Right ventricle myocardium inferior (tissue), 1 donor: Measurements from ENCODE around the gene FNDC3B. TPM values are rescaled to one million over a fixed set of nuclear protein-coding genes. Genes with fewer than 3 reads are reported as not detected.
A peak's percentile ranks its signal among the peaks of the same experiment; 100 is the strongest.
"Not testable (repeated sequence)": the region's sequence is repeated elsewhere in the genome, so short reads cannot be mapped to it uniquely, and the experiment has no call there.

ENCODE experiments used
- ATAC-seq: fragments of 200-7000 bp; cut with Tn5 transposase; one replicate; pipeline ENCODE4 v1.9.1; 2020; ENCODE audit warnings: mild to moderate bottlenecking, moderate library complexity
- DNase-seq: peaks from one replicate; pipeline ENCODE4 v3.0.0; 2021; ENCODE audit errors: missing footprints
- intact Hi-C: fragments of 100-400 bp; cut with DNase I; formaldehyde crosslinking; loops from one replicate; pipeline ENCODE4 v1.11.0; 2022
- total RNA-seq: library from RNA; stranded (reverse); fragmentation: NEBNext Ultra II Directional; extraction: Animal tissue kit (Norgen Biotek cat#: 25700); gene quantifications from one replicate; pipeline ENCODE4 v1.2.1, GENCODE V29; 2021
- donor health status: DM: no; HTN: yes; CAD: no; lungs with severe emphysema.

The FNDC3B gene
- total RNA-seq, 1 donor from 2014 or later: 57.8 TPM

DNA sequence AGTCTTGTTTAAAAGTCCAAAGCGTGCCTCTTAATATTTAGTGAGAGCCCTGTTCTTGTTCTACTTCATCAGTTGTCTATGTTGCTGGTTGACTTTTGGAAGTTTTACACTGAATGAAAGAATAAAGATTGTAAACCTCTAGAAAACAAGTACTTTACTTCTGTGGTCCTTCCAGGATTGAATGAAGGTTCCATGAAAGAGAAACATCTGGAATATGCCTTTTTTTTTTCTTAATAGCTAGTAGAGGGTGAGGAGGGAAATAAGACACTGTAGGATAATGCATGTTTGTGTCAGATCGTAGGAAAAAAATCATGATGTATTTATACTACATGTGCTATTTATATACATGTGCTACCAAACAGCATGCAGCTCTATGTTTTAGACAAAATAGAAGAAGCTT lies 205.9 kb downstream of the FNDC3B start:
- intact Hi-C loops: no loop called here
- DNase-seq (no peak), ATAC-seq (no peak)

DNA sequence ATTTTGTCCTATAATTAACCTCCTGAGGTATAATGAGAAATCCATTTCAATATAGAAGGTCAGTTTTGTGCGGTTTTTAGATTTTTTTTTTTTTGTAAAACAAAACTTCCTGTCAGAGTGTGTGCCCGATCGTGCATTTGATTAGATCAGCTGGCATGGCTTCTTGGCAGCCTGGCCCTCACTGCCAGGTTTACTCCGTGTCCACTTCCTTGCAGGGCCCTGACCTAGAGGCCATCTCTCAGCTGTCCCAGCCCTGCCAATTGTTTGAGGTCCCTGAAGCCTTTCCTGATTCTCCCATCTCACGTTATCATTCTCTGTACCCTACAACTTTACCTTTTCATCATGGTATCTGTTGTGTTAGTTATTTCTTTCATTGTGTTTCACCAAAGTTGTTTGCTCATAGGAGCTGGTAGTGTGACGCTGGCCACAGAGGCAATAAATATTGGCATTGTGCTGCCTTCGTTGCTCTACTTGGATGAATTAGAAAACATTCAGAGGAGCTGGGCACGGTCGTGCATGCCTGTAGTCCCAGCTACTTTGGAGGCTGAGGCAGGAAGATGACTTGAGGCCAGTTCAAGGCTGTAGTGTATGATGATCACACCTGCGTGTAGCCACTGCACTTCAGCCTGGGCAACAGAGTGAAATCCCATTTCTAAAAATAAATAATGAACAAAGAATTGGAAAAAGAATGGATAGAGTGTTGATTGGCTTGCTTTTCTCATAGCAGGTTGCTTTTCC lies 206.9 kb downstream of the FNDC3B start:
- ATAC-seq (no peak), DNase-seq (peak; percentile 51)
- intact Hi-C loops: no loop called here

DNA sequence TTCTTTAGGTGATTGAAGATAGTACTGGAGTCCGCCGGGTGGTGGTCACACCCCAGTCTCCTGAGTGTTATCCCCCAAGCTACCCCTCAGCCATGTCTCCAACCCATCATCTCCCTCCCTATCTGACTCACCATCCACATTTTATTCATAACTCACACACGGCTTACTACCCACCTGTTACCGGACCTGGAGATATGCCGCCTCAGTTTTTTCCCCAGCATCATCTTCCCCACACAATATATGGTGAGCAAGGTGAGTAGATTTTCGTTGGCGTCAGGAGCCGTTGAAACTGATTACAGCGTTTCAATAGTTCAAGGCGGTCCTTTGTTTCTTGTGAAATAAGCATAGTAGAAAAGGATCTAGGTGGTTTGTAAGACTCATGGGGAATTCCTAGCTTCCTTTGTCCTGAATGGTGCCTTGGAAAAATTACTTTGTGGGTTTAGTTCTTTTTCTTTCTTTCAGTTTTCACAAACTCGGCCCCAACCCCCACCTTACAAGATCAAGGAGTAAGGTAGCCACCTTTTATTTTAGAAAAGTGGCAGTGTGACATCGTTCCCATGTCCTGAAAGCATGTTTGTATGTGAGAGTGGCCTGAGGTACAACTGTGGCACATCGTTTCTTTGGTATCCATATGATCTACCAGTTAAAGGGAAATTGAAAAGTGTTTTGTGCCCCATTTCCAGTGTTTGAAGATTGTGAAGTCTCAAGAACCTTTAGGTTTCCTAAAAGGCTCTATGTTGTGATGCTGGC lies 208.3 kb downstream of the FNDC3B start:
- ATAC-seq: no peak
- no peak for DNase-seq
- intact Hi-C loops: no loop called here

DNA sequence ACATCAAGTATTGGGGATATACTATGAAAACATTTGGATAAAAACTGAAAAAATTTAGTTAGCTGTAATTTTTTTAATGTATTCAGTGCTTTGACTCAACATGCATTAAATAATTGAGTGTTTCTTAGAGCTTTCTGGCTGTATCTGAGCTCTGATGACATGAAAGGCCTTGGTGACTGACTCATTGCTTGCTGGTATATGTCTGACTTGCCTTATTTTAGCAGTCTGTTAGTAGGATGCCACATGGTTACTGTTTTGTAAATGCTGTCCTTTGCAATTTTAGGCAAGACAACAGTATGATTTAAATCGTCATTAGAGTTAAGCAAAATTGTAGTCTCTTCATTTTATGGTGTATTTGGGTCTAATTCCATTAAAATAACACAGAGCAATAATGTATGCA lies 209.7 kb downstream of the FNDC3B start:
- intact Hi-C loops: no loop called here
- no peak for DNase-seq
- no peak for ATAC-seq

DNA sequence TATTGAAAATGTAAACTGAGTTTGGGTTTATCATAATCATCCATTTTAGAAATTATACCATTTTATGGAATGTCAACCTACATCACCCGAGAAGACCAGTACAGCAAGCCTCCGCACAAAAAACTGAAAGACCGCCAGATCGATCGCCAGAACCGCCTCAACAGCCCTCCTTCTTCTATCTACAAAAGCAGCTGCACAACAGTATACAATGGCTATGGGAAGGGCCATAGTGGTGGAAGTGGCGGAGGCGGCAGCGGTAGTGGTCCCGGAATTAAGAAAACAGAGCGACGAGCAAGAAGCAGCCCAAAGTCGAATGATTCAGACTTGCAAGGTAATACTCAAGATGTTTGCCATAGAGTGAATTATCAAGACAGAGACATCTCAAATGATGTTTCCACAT lies 211.8 kb downstream of the FNDC3B start:
- DNase-seq (peak; percentile 52), ATAC-seq (no peak)
- intact Hi-C loops: no loop called here

DNA sequence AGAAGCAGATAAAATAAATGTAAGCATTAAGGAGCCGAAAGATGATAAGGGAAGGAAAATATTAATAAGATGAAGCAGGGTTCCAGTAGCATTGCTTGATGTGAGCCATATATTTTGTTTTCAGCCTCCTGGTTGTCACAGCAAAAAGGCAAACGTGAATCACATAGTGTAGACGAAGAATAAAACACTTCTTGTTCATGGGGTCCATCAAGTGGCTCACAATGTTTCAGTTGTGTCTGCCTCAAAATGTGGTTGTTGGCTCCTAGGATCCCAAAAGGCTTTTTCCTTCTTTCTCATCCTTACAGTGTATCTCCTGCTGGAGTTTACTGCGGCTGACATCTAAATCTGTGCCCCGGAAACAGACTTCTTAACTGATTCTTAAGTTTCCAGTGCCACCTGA lies 213.8 kb downstream of the FNDC3B start:
- DNase-seq: no peak
- intact Hi-C loops: no loop called here
- no peak for ATAC-seq

DNA sequence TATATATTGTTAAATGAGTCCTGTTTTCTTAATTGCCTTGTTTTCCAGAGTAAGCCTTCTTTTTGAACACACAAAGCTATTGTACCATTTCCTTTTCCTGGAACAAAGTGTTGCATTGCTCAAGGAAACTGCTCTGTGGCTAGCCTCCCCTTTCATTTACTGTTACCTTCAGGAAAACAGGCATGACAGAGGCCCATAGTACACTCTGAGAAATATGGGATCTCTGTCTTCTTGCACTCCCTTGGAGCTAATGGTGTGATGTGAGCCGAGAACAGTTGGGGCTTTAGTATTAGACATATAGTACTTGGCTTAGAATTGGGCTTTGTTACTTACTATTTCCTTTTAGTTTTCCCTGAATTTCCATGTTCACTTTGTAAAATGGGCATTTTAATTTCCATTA lies 215.2 kb downstream of the FNDC3B start:
- ATAC-seq: no peak
- DNase-seq: no peak
- intact Hi-C loops: no loop called here

DNA sequence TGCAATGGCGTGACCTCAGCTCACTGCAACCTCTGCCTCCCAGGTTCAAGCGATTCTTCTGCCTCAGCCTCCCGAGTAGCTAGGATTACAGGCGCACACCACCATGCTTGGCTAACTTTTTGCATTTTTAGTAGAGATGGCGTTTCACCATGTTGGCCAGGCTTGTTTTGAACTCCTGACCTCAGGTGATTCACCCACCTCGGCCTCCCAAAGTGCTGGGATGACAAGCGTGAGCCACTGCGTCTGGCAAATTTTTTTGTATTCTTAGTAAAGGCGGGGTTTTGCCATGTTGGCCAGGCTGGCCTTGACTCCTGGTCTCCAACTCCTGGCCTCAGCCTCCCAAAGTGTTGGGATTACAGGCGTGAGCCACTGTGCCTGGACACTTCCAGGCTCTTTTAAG lies 215.9 kb downstream of the FNDC3B start:
- DNase-seq, ATAC-seq: not testable (repeated sequence)
- intact Hi-C loops: loop anchor here (5.0 kb wide), 2 partner anchors 37 to 53 kb away; no protein-coding TSS in a partner anchor

DNA sequence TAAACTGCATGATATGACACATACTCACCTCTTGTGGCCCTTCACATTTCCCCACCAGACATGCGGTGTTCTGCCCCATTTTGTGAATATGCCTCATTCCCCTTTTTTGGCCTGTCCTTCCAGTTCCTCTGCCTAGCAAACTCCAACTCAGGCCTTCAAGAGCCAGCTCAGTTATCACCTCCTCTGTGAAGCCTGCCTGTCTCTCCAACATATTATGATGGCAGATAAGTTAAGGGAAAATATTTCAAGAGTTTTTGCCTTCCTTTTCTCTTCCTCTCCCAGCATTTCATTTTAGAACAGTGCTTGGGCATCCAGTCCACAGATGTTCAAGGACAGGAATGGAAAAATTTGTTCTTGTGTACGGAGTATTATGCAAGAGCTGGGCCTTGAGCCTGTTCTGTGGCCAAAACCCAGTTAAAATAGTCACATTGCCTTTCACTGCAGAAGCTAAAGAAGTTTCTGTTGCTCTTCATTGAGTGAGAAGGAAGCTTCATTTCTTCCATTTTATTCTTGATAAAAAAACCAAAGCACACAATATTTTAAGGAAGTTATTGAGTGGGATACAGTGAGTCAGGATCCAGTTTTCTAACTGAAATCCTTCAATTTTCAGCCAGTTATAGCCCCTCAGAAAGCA lies 216.8 kb downstream of the FNDC3B start:
- DNase-seq: no peak
- ATAC-seq: peak; percentile 85
- intact Hi-C loops: loop anchor here (5.0 kb wide), 2 partner anchors 36 to 54 kb away; no protein-coding TSS in a partner anchor

DNA sequence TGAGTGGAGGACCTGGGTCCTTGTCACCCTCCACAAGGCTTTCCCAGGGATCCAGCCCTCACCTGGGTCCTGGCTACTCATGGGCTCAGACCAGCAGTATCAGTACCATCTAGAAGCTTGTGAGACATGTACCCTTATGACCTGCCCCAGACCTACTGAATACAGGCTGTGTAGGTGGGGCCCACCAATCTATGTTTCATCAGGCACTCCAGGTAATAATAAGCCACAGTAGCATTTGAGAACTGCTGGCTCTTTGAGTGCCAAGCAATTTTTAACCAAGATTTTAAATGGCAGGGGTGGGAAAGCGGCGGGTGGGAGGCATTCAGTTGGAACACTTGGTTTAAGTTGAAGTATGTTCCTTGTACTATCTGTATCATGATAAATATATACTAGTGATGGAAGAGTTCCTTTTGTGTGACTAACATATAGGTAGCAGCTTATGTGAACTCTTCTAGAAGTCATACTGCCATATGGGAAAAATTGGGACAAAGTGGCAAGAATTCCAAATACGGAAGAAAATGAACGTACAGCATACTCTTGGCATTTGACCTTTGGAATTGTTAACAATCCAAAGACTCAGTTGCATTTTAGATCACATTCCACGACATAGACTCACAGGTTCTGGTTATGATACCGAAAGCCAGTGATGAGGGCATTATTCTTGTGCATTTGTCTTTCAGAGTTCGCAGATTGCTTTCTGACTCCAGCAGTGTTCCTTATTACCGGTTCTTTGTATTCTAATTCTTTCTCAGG lies 218.4 kb downstream of the FNDC3B start:
- intact Hi-C loops: loop anchor here (5.0 kb wide), 2 partner anchors 34 to 56 kb away; no protein-coding TSS in a partner anchor
- ATAC-seq (no peak), DNase-seq (no peak)

DNA sequence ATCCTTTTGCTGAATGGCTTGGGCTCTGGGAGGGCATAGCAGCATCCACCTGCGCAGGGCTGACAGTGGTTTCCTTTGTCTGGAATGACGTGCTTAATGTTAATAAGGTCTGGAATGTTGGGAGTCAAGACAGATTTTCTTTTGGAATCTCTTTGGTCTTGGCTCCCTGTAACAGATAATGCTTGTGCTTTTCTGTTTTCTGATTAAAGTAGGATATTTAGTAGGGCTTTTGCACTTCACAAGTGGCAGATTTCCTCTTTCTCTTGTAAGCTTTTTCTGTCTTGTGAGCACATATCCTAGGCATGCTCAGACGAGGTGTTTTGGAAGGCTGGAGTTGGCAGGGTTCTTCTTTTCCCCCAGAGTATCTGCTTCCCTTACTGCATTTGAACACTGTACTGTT lies 219.2 kb downstream of the FNDC3B start:
- intact Hi-C loops: loop anchor here (5.0 kb wide), 2 partner anchors 34 to 56 kb away; no protein-coding TSS in a partner anchor
- no peak for DNase-seq
- peak; percentile 49 for ATAC-seq

DNA sequence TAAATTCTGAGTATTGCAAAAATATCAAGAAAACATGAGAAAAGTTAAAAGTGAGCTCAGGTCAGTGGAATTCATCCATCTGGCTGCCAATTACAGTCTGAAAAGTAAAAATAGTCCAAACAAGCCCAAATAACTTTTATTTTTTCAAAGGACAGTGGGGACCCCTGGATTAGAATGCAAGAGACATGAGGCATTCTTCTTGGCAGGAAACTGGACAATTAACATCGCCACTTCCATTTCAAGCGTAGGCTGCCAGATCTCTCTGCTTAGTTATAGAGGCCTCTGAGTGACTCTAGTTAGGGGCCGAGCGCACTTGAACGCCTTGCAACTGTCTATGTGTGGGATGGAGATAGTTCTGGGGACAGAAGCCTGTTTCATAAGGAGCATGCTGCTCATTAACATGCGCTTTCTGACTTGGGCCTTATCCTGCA lies 219.7 kb downstream of the FNDC3B start:
- ATAC-seq (peak; percentile 58), DNase-seq (no peak)
- intact Hi-C loops: loop anchor here (5.0 kb wide), 2 partner anchors 33 to 57 kb away; no protein-coding TSS in a partner anchor

DNA sequence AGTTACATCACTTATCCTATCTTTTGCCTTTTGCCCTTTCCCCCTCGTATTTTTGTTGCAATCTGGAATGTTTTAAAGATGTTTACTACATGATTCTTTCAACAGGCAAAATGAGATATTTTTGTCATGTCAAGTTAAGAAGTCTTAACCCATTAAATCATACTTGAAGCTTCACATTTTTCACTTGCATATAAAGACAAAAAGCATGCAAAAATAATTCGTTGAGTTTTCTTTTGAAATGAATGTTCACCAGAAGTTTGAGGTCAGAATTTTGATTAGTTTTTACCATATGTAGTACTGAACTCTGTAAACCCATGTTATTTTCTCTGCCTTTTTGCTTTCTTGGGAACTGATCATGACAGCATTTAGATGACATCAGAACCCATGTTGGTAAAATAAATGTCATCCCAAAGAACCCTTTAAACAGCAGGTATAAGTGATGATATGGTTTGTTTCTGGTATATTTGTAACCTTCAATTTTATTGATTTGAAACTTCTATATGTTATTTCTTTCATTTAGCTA lies 220.4 kb downstream of the FNDC3B start:
- DNase-seq: no peak
- intact Hi-C loops: loop anchor here (5.0 kb wide), 2 partner anchors 33 to 57 kb away; no protein-coding TSS in a partner anchor
- ATAC-seq: no peak

DNA sequence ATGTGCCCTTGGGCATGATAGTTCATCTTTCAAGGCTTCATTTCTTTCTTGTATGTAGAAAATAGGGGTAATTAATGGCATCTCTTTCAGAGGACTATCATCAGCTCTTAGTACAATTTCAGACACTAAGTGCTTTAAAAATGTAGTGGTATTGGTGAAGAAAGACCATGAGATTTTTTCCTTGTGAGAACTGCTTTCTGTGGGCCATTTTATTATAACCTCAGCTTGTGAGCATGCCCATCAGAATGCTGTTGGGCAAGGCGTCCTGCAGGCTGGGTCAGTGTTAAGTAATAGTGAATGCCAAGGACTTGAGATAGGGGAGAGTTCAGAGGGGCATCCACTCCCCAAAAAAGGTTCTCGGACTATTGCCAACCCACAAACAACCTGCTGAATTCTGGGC lies 221.0 kb downstream of the FNDC3B start:
- no peak for DNase-seq
- ATAC-seq: no peak
- intact Hi-C loops: no loop called here

DNA sequence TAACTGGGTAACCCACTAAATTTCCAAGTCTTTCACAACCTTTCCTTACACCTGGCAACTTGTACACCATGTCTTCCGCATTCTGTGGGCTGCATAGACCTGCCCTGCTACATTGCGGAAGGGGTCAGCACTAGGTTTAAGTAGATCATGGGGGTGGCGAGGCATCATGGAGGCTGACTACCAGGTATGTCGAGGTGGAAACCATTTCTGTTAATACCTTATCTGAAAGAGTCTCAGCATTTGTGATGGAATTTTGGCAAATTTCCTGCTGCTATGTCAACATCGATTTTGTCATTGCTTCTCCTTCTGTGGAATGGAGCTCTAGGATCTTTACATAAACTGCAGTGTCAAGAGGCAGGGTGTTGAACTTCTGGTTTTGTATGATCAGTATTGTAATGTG lies 221.7 kb downstream of the FNDC3B start:
- ATAC-seq (no peak), DNase-seq (no peak)
- intact Hi-C loops: no loop called here

DNA sequence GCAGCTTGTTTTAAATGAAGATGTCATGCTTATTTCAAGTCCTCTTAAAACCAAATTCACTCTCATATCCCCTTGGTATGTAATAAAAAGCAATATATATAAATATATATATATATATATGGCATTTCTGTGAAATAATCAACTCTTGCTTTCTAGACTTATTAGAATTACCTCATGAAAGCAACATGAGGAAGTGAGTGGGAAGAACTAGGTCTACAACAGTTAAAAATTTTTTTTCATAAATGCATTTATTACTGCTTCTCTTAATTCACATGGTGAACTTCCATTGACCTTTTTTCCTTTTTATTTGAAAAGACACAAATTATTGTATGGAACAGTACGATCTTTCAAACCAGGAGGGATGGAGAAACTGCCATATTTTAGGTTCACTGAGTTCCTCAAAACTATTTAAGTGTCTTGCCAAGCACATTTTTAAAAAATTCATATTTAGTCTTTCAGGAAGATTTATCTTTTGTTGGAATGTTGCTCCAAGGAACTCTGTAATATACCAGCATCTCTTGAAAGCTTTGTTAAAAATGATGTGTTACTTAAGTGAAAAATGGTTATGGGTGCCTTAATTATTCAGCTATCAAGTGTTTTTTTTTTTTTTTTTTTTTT lies 223.7 kb downstream of the FNDC3B start:
- intact Hi-C loops: no loop called here
- DNase-seq (no peak), ATAC-seq (no peak)

DNA sequence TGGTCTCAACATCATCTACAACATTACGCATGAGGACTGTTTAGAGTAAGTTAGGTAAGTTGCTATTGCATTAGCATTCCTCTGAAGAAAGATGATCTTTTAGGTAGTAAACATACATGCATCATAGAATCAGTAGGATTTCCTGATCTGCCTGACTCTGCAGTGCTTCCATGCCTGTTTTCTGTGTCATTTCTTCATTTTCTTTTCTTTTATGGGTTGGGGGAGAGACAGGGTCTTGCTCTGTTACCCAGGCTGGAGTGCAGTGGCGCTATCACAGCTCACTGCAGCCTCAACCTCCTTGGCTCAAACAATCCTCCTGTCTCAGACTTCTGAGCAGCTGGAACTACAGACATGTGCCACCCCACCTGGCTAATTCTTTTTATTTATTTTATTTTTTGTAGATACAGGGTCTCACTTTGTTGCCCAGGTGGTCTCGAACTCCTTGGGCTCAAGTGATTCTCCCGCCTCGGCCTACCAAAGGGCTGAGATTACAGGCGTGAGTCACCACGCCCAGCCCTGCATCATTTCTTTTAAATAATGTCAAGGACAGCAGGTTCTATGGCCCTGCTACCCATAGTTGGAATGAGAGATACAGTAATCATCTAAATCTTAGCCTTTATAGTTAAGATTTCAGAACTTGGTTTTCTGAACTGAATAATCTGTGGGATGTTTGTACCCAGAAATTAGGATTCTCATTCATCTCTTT lies 224.6 kb downstream of the FNDC3B start:
- intact Hi-C loops: no loop called here
- ATAC-seq (no peak), DNase-seq (no peak)

DNA sequence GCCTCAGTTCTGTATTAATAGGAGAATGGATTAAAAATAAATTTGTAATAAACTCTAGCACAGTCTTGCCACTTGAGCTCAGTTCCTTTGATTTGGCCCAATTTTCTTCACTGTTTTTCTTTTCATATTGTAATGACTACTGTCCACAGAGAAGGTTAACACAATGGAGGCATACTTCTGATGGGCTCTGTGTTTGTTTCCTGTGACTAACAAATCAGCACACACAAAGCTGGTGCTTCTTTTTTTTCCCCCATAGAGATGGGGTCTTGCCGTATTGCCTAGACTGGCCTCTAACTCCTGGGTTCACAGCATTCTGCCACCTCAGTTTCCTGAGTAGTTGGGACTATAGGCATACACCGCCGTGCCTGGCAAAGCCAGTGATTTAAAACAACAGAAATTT lies 226.7 kb downstream of the FNDC3B start:
- ATAC-seq (no peak), DNase-seq (no peak)
- intact Hi-C loops: no loop called here
